OCI-LY3 (cell line): ENCODE measurements around the gene NHLH1.

Experiments
- H2AFZ ChIP-seq: fragments of 200-600, 300-600 bp; shearing (Covaris generic); 2 replicates; pipeline ENCODE4 v1.6.0; 2014; ENCODE audit warnings: antibody characterized with exemption, low read depth, low read length
- H3K27ac ChIP-seq: fragments of 200-600, 300-600 bp; sonication (generic); 2 replicates; pipeline ENCODE4 v1.5.1; 2014; ENCODE audit warnings: mild to moderate bottlenecking, low read length, moderate library complexity, mixed read lengths
- H3K27me3 ChIP-seq: fragments of 200-600, 300-600 bp; sonication (generic); 2 replicates; pipeline ENCODE4 v1.6.1; 2014; ENCODE audit warnings: low read depth, low read length, mixed read lengths
- H3K36me3 ChIP-seq: fragments of 200-600, 300-600 bp; sonication (generic); replicated peaks from 2 replicates; pipeline ENCODE3; 2014; ENCODE audit warnings: low read depth, low read length, mixed read lengths
- H3K4me1 ChIP-seq: fragments of 300-600, 200-600 bp; sonication (generic); 2 replicates; pipeline ENCODE4 v1.6.1; 2014; ENCODE audit warnings: low read length, mixed read lengths
- H3K4me2 ChIP-seq: fragments of 200-600, 300-600 bp; sonication (generic); 2 replicates; pipeline ENCODE4 v1.6.1; 2014; ENCODE audit warnings: low read length, mixed read lengths
- H3K4me3 ChIP-seq: fragments of 300-600, 200-600 bp; sonication (generic); 2 replicates; pipeline ENCODE4 v1.5.1; 2014; ENCODE audit warnings: antibody characterized with exemption, mild to moderate bottlenecking, low read length, moderate library complexity
- H3K79me2 ChIP-seq: fragments of 300-600, 200-600 bp; shearing (Covaris generic); 2 replicates; pipeline ENCODE4 v1.6.1; 2014; ENCODE audit warnings: mild to moderate bottlenecking, low read length, mixed read lengths
- H3K9ac ChIP-seq: fragments of 300-600, 200-600 bp; shearing (Covaris generic); 2 replicates; pipeline ENCODE4 v1.6.0; 2014; ENCODE audit warnings: mild to moderate bottlenecking, low read length, moderate library complexity
- H3K9me3 ChIP-seq: fragments of 200-600, 300-600 bp; shearing (Covaris generic); 2 replicates; pipeline ENCODE4 v1.6.1; 2014; ENCODE audit warnings: low read length, mixed read lengths; ENCODE audit not compliant: insufficient read depth
- H4K20me1 ChIP-seq: fragments of 200-600, 300-600 bp; sonication (generic); 2 replicates; pipeline ENCODE4 v1.6.1; 2016; ENCODE audit warnings: low read length, mixed read lengths; ENCODE audit not compliant: insufficient read depth
- EZH2phosphoT487 ChIP-seq: fragments of 200-600 bp; shearing (Covaris generic); IDR thresholded peaks from 2 replicates; pipeline ENCODE4 v1.6.1; 2018; ENCODE audit warnings: antibody characterized with exemption, mixed run types, low read depth
- TF ChIP-seq, protein P1 (sequence below): fragments of 200-600, 300-600 bp; sonication (generic); IDR thresholded peaks from 2 replicates; pipeline ENCODE4 v1.5.1; 2014; ENCODE audit warnings: antibody characterized with exemption, low read length, low read depth

NHLH1 gene

DNA sequence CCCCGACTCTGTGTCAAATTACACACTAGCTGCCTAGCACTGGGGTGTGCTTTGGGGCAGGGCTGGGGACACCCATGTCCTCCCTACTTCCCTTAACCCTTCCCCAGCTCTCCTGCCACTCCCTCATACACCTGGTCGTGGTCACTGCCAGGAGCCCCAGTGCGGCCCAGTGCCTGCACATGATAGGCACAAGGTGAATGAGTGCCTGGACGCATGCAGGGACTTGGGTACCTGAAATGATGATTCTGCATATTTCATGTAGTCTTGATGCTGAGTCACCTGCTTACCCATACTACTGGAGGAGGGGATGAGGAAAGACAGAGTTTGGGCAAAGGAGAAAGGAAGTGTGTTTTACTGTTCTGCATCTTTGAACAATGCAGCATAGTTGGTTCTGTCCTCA lies 32.0 kb downstream of the NHLH1 start:
- peaks cover 34% of the 10 kb centered on the region for H3K27me3 ChIP-seq
- H3K27ac ChIP-seq, result no peak overlapping the region
- H3K4me2 ChIP-seq, result no peak overlapping the region
- no peak overlapping the region for H3K4me3 ChIP-seq
- H2AFZ ChIP-seq, result no peak overlapping the region
- no peaks in the 10 kb centered on the region for H3K9me3 ChIP-seq
- no peaks in the 10 kb centered on the region for H4K20me1 ChIP-seq
- no peaks in the 10 kb centered on the region for H3K79me2 ChIP-seq
- H3K9ac ChIP-seq, result no peak overlapping the region
- no peaks in the 10 kb centered on the region for H3K36me3 ChIP-seq
- peaks cover 5% of the 10 kb centered on the region; the same call in 1 of the 2 replicates for H3K4me1 ChIP-seq
- TF ChIP-seq, protein P1, sequence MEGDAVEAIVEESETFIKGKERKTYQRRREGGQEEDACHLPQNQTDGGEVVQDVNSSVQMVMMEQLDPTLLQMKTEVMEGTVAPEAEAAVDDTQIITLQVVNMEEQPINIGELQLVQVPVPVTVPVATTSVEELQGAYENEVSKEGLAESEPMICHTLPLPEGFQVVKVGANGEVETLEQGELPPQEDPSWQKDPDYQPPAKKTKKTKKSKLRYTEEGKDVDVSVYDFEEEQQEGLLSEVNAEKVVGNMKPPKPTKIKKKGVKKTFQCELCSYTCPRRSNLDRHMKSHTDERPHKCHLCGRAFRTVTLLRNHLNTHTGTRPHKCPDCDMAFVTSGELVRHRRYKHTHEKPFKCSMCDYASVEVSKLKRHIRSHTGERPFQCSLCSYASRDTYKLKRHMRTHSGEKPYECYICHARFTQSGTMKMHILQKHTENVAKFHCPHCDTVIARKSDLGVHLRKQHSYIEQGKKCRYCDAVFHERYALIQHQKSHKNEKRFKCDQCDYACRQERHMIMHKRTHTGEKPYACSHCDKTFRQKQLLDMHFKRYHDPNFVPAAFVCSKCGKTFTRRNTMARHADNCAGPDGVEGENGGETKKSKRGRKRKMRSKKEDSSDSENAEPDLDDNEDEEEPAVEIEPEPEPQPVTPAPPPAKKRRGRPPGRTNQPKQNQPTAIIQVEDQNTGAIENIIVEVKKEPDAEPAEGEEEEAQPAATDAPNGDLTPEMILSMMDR, result no peak
- no peak for TF ChIP-seq EZH2phosphoT487

DNA sequence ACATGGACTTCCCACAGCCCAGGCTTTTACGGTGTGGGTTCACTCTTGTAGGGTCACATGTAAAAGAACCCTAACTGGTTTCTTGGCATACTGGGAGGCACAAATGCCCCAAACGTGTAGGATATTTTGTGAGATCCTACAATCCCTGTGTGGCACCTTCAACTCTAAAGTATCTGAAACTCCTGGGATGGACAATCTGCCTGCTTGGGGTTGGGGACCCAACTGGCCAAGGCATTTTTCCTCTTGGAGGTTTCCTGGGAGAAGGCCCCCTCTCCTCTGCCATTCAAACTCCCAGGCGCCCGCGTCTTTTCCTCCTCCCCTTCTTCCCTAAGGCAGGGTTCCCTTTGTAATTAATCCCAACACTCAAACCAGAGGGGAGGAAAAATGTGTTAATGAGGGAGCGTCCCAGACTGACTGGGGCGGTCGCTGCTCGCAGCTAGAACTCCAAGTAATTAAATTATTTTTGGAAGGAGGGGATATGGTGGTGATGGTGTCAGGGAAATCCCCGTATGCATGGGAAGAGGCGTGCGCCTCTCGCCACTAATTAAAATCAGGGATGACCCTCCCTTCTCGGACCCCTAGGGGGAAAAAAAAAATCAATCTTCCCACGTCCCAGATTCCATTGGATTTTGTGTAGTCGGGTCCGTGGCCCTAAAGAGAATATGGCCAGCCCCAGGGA lies 32.8 kb downstream of the NHLH1 start:
- H4K20me1 ChIP-seq, result no peaks in the 10 kb centered on the region
- H3K9ac ChIP-seq, result peak overlapping the region; percentile 59
- H3K27ac ChIP-seq, result no peak overlapping the region
- no peaks in the 10 kb centered on the region for H3K79me2 ChIP-seq
- TF ChIP-seq, protein P1, result no peak
- no peak for TF ChIP-seq EZH2phosphoT487
- H2AFZ ChIP-seq, result peak overlapping the region; percentile 91
- H3K36me3 ChIP-seq, result no peaks in the 10 kb centered on the region
- peak overlapping the region; percentile 77 for H3K4me2 ChIP-seq
- H3K4me3 ChIP-seq, result peak overlapping the region; percentile 78
- peaks cover 5% of the 10 kb centered on the region; the same call in 1 of the 2 replicates for H3K4me1 ChIP-seq
- H3K9me3 ChIP-seq, result no peaks in the 10 kb centered on the region
- H3K27me3 ChIP-seq, result peaks cover 42% of the 10 kb centered on the region

DNA sequence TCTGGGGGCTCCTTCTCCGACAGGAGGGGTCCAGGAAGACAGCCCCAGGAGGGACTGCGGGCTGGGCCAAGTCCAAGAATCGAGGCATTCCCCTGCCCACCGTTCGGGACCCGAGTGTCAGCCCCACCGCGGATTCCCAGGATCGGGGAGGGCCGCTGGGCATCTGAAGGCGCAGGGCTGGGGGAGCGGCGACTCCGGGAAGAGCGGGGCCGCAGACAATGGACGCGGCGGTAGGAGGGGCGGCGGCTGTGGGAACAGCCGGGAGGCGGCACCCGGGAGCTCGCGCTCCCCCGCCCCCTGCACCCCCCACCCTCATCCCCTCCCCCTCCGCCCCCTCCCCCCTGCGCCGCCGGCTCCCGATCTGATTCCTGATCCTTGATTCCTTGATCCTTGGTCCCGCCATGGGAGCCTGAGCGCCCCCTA lies 33.4 kb downstream of the NHLH1 start, which contains the start of gene VANGL2:
Gene VANGL2, plus strand, starts transcription at position 342 of the 423 bp plus-strand sequence. CDS start 15,274 bp downstream, outside the sequence.
- Histone ChIP-seq H3K9me3 (no peaks in the 10 kb centered on the region), H3K4me1 (peaks cover 5% of the 10 kb centered on the region; the same call in 1 of the 2 replicates), H3K36me3 (no peaks in the 10 kb centered on the region), H3K79me2 (no peaks in the 10 kb centered on the region), H2AFZ (peak within 1 kb of the TSS; percentile 91), H4K20me1 (no peaks in the 10 kb centered on the region), H3K9ac (peak within 1 kb of the TSS; percentile 74), H3K27me3 (peaks cover 40% of the 10 kb centered on the region), H3K4me2 (peak within 1 kb of the TSS; percentile 77), H3K4me3 (peak within 1 kb of the TSS; percentile 78), H3K27ac (no peak within 1 kb of the TSS)
- TF ChIP-seq, protein P1, result no peak
- no peak for TF ChIP-seq EZH2phosphoT487

DNA sequence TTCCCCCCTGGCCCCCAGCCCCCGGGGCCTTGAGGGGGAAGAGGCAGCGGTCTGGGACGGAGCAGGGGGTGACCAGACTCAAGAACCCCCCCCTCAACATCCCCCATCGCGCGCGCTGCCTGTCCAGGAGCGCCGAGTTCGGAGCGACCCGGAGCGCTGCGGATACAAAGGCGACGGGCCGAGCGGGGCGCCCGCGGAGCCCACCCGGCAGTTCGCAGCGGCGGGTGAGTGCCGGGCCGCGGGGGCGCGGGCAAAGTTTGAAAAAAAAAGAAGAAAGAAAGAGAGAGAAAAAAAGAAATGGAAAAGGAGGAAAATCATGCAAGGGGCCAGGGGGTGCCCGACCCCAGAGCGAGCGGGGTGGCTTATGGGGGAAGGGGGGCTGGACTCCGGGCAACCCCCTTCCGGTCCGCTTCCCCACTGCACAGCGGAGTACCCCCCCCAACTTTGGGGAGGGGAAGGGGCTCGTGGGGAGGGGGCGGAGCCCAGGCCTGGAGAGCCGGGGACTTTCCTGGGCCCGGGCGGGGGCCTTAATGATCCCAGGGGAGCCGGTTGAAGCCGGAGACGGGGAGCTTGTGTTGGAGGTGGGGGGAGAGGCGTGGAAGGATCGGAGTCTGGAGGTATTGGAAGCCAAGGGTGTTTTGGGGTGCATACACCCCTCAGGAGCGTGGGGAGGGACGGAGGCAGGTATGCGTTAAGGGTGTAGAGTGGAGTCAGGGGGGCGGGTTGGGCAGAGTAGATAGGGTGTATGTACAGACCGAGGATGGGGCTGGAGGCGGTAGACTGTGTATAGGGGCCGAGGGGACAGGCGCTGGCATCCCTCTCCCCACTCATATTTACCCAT lies 34.0 kb downstream of the NHLH1 start:
- peak overlapping the region; percentile 47; the same call in 1 of the 2 replicates for H2AFZ ChIP-seq
- H3K27me3 ChIP-seq, result peaks cover 39% of the 10 kb centered on the region
- H3K4me2 ChIP-seq, result peak overlapping the region; percentile 69
- no peaks in the 10 kb centered on the region for H3K36me3 ChIP-seq
- H4K20me1 ChIP-seq, result no peaks in the 10 kb centered on the region
- peaks cover 5% of the 10 kb centered on the region; the same call in 1 of the 2 replicates for H3K4me1 ChIP-seq
- peak overlapping the region; percentile 78 for H3K4me3 ChIP-seq
- TF ChIP-seq, protein P1, result no peak
- no peak for TF ChIP-seq EZH2phosphoT487
- H3K79me2 ChIP-seq, result no peaks in the 10 kb centered on the region
- no peaks in the 10 kb centered on the region for H3K9me3 ChIP-seq
- H3K27ac ChIP-seq, result no peak overlapping the region
- peak overlapping the region; percentile 74 for H3K9ac ChIP-seq
